Stimulated activated CD4-positive, alpha-beta T cell treated with anti-CD3 and anti-CD28 coated beads, Interleukin-4, amount 100 ng/mL, for 48 hours (primary cell): ENCODE data around the gene IGLL5.

Experiments
- DNase-seq, 2 donors: peaks; one replicate each; pipeline ENCODE4 v3.0.0-alpha.2; 2020; ENCODE audit warnings: low read depth in 2 of 2

IGLL5 gene

GRCh38 chr22:22938672-22939587 is 51.3 kb downstream of the IGLL5 start:
- DNase-seq, result no peak

GRCh38 chr22:22939588-22940368 is 52.2 kb downstream of the IGLL5 start:
- DNase-seq, result no peak

- no peak for DNase-seq
Measured at GRCh38 chr22:22940961-22941605, 53.5 kb downstream of the IGLL5 start.

- no peak for DNase-seq
Measured at GRCh38 chr22:22941831-22942510, 54.4 kb downstream of the IGLL5 start.

GRCh38 chr22:22942511-22943329 is 55.1 kb downstream of the IGLL5 start:
- DNase-seq, result peak; percentile 76 to 88

GRCh38 chr22:22943521-22944267 is 56.1 kb downstream of the IGLL5 start:
- DNase-seq, result no peak

- no peak for DNase-seq
Measured at GRCh38 chr22:22944268-22944985, 56.8 kb downstream of the IGLL5 start.

GRCh38 chr22:22945195-22945594 is 57.6 kb downstream of the IGLL5 start:
- DNase-seq, result no peak
